Muscle layer of colon (tissue), 2 donors: ENCODE data around the gene DDX39A.
A peak's percentile ranks its signal among the peaks of the same experiment; 100 is the strongest.

Experiments
- H3K27ac ChIP-seq: one replicate; pipeline ENCODE4 v1.7.0; 2013; ENCODE audit warnings: low read depth, mild to moderate bottlenecking, low read length, moderate library complexity
- H3K27me3 ChIP-seq, 2 donors: one replicate each; pipeline ENCODE4 v1.7.0; 2013; ENCODE audit warnings: low read length in 2 of 2, mild to moderate bottlenecking in 2 of 2; ENCODE audit not compliant: insufficient read depth in 2 of 2, control insufficient read depth in 1 of 2
- H3K36me3 ChIP-seq: one replicate; pipeline ENCODE4 v1.7.0; 2013; ENCODE audit warnings: mild to moderate bottlenecking, low read length; ENCODE audit not compliant: insufficient read depth
- H3K4me1 ChIP-seq: one replicate; pipeline ENCODE4 v1.7.0; 2013; ENCODE audit warnings: mild to moderate bottlenecking, low read length; ENCODE audit not compliant: insufficient read depth
- H3K4me3 ChIP-seq, 2 donors: one replicate each; pipeline ENCODE4 v1.7.0; 2013; ENCODE audit warnings: low read length in 2 of 2, low read depth in 1 of 2, mild to moderate bottlenecking in 1 of 2, moderate library complexity in 1 of 2
- H3K9ac ChIP-seq: one replicate; pipeline ENCODE4 v1.7.0; 2013; ENCODE audit warnings: low read length
- H3K9me3 ChIP-seq: one replicate; pipeline ENCODE4 v1.7.0; 2013; ENCODE audit warnings: mild to moderate bottlenecking, low read length
- donor health status: abdominal sarcoma.
- donor health status: Adenocarcinoma of cecum.

The DDX39A gene

DNA sequence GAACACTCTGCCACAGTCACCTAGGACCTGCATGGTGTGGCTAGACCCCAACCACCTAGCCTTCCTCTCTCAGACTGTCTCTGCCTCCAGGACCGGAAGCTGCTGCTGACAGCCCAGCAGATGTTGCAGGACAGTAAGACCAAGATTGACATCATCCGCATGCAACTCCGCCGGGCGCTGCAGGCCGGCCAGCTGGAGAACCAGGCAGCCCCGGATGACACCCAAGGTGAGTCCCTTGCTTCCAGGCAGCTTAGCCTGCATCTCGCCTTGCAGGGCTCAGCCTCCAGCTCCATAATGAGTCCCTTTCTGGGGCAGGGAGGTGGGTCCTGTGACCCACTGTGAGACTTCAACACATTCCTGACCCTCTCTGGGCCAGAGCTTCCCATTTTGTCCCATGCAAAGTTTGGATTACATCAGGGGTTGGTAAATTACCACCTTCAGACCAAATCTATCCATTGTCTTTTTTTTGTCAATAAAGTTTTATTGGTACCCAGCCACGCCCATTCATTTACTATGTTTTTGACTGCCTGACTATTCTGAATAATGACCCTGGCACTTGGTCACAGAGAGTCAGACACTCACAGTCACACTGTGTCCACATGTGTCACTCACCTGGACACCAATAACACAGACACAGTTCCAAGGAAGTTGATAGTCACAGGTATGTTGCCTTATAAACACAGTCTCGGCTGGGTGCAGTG lies 27.3 kb upstream of the DDX39A start:
- no peaks in the 10 kb centered on the region for H3K27me3 ChIP-seq
- no peak overlapping the region for H3K4me3 ChIP-seq
- peaks cover 74% of the 10 kb centered on the region for H3K36me3 ChIP-seq
- no peak overlapping the region for H3K27ac ChIP-seq
- H3K9ac ChIP-seq: no peak overlapping the region
- no peaks in the 10 kb centered on the region for H3K4me1 ChIP-seq
- H3K9me3 ChIP-seq: no peaks in the 10 kb centered on the region

DNA sequence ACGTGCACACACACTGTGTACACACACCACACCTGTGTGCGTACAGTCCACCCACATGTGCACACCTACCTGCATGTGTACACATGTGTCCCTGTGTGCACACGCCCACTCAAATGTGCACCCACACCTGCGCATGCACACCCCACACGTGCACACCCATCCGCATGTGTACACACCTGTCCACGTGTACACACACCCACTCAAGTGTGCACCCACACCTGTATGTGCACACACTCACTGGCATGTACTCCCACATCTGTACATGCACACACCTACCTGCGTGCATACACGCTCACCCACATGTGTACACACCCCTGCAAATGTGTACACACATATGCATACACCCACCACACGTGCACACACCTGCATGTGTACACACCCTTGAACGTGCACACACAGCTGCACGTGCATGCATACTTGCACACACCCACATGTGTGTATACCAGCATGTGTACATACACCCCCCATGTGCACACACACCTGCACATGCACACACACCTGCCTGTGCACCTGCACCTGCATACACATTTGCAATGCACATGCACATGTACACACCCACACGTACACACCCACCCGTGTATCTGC lies 24.6 kb upstream of the DDX39A start:
- Histone ChIP-seq H3K4me3 (no peak overlapping the region), H3K4me1 (peaks cover 5% of the 10 kb centered on the region), H3K27ac (no peak overlapping the region), H3K9ac (no peak overlapping the region), H3K27me3 (no peaks in the 10 kb centered on the region), H3K36me3 (peaks cover 50% of the 10 kb centered on the region), H3K9me3 (no peaks in the 10 kb centered on the region)

DNA sequence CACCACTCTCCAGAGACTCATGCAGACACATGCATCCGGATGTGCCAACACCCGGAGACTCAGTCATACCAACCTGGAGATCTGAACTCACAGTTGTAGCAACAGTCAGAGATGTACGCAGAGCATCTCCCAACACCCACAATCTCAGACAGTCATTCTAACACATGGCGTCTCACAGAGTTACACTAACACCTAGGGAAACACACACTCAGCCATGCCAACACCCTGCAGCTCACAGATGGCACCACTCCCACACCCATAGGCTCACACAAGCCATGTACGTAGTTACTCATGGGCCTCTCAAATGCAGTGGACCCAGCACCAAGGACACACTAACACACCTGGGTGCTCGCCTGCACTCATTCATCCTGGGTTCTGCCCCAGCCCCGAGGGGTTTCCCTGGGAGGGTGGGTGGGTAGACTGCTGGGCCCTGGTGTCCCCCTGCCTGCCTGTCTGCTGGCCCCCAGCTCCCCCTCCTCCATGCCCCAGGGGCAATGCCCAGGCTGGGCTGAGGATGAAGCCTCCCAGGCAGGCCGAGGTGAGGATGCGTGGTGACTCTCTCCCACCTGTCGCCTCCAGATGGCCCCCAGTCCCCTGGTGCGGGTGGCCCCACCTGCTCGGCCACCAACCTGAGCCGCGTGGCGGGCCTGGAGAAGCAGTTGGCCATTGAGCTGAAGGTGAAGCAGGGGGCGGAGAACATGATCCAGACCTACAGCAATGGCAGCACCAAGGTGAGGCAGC lies 23.9 kb upstream of the DDX39A start:
- H3K9ac ChIP-seq: no peak overlapping the region
- H3K36me3 ChIP-seq: peaks cover 43% of the 10 kb centered on the region
- H3K4me3 ChIP-seq: no peak overlapping the region
- H3K4me1 ChIP-seq: peaks cover 5% of the 10 kb centered on the region
- no peaks in the 10 kb centered on the region for H3K27me3 ChIP-seq
- H3K9me3 ChIP-seq: no peaks in the 10 kb centered on the region
- no peak overlapping the region for H3K27ac ChIP-seq

DNA sequence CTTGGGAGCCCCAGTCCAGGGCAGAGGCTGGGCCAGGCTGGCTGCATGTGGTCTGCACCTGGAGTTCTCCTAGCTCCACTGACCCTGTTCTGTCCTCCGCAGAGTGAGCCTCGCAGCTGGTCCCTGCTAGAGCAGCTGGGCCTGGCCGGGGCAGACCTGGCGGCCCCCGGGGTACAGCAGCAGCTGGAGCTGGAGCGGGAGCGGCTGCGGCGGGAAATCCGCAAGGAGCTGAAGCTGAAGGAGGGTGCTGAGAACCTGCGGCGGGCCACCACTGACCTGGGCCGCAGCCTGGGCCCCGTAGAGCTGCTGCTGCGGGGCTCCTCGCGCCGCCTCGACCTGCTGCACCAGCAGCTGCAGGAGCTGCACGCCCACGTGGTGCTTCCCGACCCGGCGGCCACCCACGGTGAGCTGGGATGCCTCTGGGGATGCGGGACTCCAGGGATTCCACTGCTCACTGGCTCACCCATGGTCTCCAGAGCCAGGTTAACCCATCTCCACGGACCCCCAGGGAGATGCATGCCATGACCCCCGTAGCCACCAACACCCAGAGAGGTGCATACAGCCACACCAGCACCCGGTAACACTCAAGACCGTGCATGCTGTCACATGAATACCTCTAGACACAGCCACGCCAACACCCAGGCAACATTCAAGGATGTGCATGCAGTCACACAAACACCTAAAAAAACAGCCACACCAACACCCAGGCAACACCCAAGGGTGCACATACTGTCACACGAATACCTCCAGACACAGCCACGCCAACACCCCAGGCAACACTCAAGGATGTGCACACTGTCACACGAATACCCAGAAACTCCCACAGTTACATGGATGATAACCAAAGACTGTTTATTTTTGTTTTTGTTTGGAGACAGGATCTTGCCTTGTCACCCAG lies 22.1 kb upstream of the DDX39A start:
- peaks cover 5% of the 10 kb centered on the region for H3K4me1 ChIP-seq
- H3K27ac ChIP-seq: no peak overlapping the region
- no peaks in the 10 kb centered on the region for H3K9me3 ChIP-seq
- no peaks in the 10 kb centered on the region for H3K27me3 ChIP-seq
- H3K36me3 ChIP-seq: peaks cover 30% of the 10 kb centered on the region
- no peak overlapping the region for H3K4me3 ChIP-seq
- H3K9ac ChIP-seq: no peak overlapping the region

DNA sequence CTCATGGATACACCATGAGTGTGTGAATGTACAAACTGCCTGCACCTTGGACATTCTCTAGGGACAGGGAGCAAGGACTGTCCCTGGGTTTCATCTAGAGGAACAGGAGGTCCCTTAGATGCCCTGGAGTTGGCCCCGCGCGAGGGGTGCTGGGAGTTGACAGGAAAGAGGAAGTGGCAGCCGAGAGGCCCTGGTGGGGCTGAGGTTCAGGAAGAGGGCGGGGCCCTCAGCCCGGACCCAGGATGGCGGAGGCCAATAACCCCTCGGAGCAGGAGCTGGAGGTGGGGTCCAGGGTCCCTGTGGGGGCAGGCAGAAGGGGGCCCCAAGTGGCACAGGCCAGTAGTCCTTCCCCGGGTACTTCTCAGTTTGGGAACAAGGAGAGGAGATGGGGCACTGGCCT lies 20.9 kb upstream of the DDX39A start:
- Histone ChIP-seq H3K9ac (no peak overlapping the region), H3K27me3 (no peaks in the 10 kb centered on the region), H3K9me3 (no peaks in the 10 kb centered on the region), H3K27ac (no peak overlapping the region), H3K36me3 (peaks cover 26% of the 10 kb centered on the region), H3K4me1 (peaks cover 11% of the 10 kb centered on the region), H3K4me3 (peak overlapping the region in 1 of 2 donors; percentile 18)

DNA sequence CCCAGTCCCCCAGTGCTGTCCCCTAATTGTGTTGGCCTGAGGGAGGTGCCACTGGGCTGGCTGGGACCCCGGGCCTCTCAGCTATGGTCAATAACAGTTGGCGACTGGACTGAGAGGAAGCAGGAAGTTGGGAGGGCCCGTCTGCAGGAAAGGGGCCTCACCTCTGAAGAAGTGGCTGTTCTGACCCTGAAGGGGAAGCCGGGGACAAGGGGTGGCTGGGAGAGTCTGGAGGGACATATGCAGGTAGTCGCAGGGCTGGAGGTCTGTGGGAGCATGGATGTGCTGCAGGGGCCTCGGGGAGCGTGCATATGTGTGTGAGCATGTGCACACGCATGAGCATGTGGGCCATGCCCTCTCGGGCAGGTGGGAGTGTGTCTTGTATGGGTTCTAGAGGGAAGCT lies 19.9 kb upstream of the DDX39A start:
- H3K36me3 ChIP-seq: peaks cover 17% of the 10 kb centered on the region
- H3K27me3 ChIP-seq: no peaks in the 10 kb centered on the region
- peaks cover 21% of the 10 kb centered on the region for H3K4me1 ChIP-seq
- H3K4me3 ChIP-seq: no peak overlapping the region
- H3K27ac ChIP-seq: no peak overlapping the region
- H3K9me3 ChIP-seq: no peaks in the 10 kb centered on the region
- no peak overlapping the region for H3K9ac ChIP-seq

DNA sequence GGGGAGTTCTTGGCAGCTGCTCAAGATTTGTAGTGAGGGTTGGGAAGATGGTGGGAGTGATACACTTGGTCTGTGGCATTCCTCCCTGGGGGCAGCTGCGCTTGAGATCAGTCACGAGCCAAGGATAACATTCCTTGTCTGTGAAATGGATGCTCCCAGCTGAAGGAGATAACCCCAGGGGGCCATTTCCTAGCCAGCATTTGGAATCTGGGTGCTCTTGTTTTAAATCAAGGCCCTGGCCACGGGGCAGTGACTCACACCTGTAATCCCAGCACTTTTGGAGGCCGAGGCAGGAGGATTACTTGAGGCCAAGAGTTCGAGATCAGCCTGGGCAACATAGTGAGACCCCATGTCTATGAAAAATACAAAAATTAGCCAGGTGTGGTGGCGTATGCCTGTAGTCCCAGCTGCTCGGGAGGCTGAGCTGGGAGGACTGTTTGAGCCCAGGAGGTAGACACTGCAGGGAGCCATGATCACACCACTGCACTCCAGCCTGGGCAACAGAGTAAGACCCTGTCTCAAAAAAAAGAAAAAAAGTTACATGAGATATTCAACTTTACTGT lies 18.5 kb upstream of the DDX39A start:
- H3K4me3 ChIP-seq: no peak overlapping the region
- H3K9me3 ChIP-seq: no peaks in the 10 kb centered on the region
- H3K9ac ChIP-seq: no peak overlapping the region
- peaks cover 5% of the 10 kb centered on the region for H3K36me3 ChIP-seq
- H3K27ac ChIP-seq: no peak overlapping the region
- no peaks in the 10 kb centered on the region for H3K27me3 ChIP-seq
- H3K4me1 ChIP-seq: peaks cover 23% of the 10 kb centered on the region

DNA sequence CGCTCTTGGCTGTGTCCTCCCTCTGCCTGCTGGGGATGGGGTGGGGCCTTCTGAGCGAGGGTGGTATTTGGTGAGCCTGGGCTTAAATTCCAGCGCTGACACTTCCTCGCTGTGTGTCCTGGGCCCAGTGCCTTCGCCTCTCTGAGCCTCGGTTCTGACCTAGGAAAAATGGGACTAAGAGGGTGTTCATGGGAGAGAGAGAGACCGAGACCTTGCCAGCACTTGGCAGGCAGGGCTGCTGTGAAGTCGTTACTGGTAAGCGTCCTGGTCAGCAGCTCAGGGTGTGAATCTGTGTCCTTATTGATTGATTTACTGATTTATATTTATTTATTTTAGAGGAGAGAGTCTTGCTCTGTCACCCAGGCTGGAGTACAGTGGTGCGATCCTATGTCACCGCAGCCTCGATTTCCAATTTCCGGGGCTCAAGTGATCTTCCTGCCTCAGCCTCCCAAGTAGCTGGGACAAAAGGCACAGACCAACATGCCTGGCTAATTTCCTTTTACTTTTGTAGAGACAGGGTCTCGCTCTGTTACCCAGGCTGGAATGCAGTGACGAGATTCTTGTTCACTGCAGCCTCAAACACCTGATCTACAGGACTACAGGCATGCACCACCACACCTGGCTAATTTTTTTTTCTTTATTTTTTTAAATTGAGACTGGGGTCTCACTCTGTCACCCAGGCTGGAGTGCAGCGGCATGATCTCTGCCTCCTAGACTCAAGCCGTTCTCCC lies 16.3 kb upstream of the DDX39A start:
- H3K4me1 ChIP-seq: peaks cover 23% of the 10 kb centered on the region
- H3K36me3 ChIP-seq: no peaks in the 10 kb centered on the region
- H3K27ac ChIP-seq: peak overlapping the region; percentile 81
- H3K4me3 ChIP-seq: no peak overlapping the region
- H3K9ac ChIP-seq: no peak overlapping the region
- no peaks in the 10 kb centered on the region for H3K9me3 ChIP-seq
- no peaks in the 10 kb centered on the region for H3K27me3 ChIP-seq

DNA sequence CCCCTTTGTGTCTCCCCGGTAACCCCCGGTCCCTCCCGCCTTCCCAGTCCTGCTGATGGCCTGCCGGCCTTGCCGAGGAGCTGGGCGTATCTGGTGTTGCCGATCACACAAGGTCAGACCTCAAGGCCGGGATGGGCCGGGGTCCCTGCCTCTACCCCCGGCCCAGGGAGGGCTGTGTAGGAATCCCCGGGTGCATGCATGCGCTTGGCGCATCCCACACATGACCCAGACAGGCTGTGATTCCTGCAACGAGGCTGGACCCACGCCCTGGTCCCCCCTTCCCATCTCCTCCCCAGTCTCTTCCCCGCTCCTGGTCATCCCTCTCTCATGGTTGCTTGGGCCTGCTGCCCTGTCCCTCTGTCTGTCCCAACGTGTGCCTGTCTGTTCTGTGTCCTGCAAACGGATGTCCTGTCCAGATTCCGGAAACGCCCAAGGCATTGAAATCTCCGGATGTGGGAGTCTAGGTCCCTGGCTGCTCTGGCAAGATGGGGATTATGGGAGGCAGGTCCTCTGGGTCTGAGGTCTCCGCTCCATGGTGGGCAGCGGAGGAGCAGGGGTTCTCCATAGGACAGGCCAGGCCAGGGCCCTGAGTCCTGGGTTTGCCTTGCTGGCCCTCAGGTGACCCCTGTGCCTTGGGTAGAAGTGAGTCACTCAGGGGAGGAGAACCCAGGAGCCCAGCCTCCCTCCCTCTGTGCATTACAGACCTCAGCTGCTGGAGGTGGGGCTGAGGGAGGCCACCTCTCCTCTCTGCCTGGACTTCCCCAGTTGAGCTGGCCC lies 15.6 kb upstream of the DDX39A start:
- Histone ChIP-seq H3K27ac (peak overlapping the region; percentile 81), H3K9me3 (no peaks in the 10 kb centered on the region), H3K9ac (peak overlapping the region; percentile 57), H3K27me3 (no peaks in the 10 kb centered on the region), H3K4me1 (peaks cover 18% of the 10 kb centered on the region), H3K36me3 (no peaks in the 10 kb centered on the region), H3K4me3 (peak overlapping the region in 1 of 2 donors; percentile 64)
